Cardiac muscle cell (in vitro differentiated cells and primary cell): ENCODE data around the gene SERTAD1. TPM values are rescaled to one million over a fixed set of nuclear protein-coding genes. Genes with fewer than 3 reads are reported as not detected.

Source experiments
- DNase-seq, 2 donors: peaks; one replicate each; pipeline versions ENCODE4 v3.0.0 to v3.0.0-alpha.2; 2010 to 2017; ENCODE audit warnings: low read depth in 1 of 2, low spot score in 1 of 2
- H3K27ac ChIP-seq: fragments of 200-600 bp; sonication (generic); 2 replicates; pipeline ENCODE4 v1.5.1; 2016
- H3K27me3 ChIP-seq: fragments of 200-600 bp; sonication (generic); 2 replicates; pipeline ENCODE4 v1.6.0; 2016; ENCODE audit warnings: control low read depth
- H3K36me3 ChIP-seq: fragments of 200-600 bp; sonication (generic); 2 replicates; pipeline ENCODE4 v1.5.1; 2016; ENCODE audit warnings: control low read depth
- H3K4me1 ChIP-seq: fragments of 200-600 bp; sonication (generic); 2 replicates; pipeline ENCODE4 v1.8.1; 2017; ENCODE audit warnings: low read depth, mild to moderate bottlenecking, mixed run types
- H3K4me3 ChIP-seq: fragments of 200-600 bp; sonication (generic); 2 replicates; pipeline ENCODE4 v1.5.1; 2016; ENCODE audit warnings: mild to moderate bottlenecking
- H3K9me3 ChIP-seq: fragments of 200-600 bp; sonication (generic); 2 replicates; pipeline ENCODE4 v1.5.1; 2017; ENCODE audit warnings: low read depth, mild to moderate bottlenecking, control low read depth
- polyA plus RNA-seq: library from polyadenylated mRNA; unstranded; fragments of >200 nt; fragmentation: Nextera tagmentation; extraction: Ambion mirVana; gene quantifications from 2 replicates; pipeline ENCODE4 v1.2.1, GENCODE V29; 2016
- total RNA-seq: library from RNA; depleted of rRNA; stranded (reverse); fragments of >200 nt; gene quantifications from 2 replicates; pipeline ENCODE4 v1.2.3, GENCODE V29; 2016
- TF ChIP-seq, protein P1 (sequence below): IDR thresholded peaks from 2 replicates; pipeline ENCODE4 v1.5.1; 2012; ENCODE audit warnings: low read depth, mild to moderate bottlenecking, low read length

Gene SERTAD1
- total and polyA plus RNA-seq, 2 experiments from 2014 or later, result 18.8 to 19.5 TPM

GRCh38 chr19:40424637-40425449, 949 bp downstream of the SERTAD1 start:
- Histone ChIP-seq H3K27ac (peak overlapping the region; percentile 98), H3K4me3 (peak overlapping the region; percentile 81), H3K4me1 (peaks cover 18% of the 10 kb centered on the region), H3K27me3 (no peaks in the 10 kb centered on the region), H3K9me3 (no peaks in the 10 kb centered on the region), H3K36me3 (no peaks in the 10 kb centered on the region)
- TF ChIP-seq, protein P1, sequence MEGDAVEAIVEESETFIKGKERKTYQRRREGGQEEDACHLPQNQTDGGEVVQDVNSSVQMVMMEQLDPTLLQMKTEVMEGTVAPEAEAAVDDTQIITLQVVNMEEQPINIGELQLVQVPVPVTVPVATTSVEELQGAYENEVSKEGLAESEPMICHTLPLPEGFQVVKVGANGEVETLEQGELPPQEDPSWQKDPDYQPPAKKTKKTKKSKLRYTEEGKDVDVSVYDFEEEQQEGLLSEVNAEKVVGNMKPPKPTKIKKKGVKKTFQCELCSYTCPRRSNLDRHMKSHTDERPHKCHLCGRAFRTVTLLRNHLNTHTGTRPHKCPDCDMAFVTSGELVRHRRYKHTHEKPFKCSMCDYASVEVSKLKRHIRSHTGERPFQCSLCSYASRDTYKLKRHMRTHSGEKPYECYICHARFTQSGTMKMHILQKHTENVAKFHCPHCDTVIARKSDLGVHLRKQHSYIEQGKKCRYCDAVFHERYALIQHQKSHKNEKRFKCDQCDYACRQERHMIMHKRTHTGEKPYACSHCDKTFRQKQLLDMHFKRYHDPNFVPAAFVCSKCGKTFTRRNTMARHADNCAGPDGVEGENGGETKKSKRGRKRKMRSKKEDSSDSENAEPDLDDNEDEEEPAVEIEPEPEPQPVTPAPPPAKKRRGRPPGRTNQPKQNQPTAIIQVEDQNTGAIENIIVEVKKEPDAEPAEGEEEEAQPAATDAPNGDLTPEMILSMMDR, result no peak
- DNase-seq, result peak; percentile 40 to 51

DNA sequence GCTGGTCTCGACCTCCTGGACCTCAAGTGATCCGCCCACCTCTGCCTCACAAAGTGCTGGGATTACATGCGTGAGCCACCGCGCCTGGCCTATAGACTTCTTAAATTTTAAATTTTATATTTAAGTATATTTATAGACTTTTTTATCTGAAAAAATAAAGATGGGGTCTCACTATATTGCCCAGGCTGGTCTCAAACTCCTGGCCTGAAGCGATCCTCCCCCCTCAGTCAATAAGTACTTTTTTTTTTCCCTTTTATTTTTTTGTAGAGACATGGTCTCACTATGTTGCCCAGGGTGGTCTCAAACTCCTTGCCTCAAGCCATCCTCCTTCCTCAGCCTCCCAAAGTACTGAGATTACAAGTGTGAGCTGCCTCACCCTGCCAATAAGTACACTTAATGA, 1.9 kb downstream of the SERTAD1 start:
- Histone ChIP-seq H3K27ac (no peak overlapping the region), H3K4me3 (peak overlapping the region; percentile 81)

DNA sequence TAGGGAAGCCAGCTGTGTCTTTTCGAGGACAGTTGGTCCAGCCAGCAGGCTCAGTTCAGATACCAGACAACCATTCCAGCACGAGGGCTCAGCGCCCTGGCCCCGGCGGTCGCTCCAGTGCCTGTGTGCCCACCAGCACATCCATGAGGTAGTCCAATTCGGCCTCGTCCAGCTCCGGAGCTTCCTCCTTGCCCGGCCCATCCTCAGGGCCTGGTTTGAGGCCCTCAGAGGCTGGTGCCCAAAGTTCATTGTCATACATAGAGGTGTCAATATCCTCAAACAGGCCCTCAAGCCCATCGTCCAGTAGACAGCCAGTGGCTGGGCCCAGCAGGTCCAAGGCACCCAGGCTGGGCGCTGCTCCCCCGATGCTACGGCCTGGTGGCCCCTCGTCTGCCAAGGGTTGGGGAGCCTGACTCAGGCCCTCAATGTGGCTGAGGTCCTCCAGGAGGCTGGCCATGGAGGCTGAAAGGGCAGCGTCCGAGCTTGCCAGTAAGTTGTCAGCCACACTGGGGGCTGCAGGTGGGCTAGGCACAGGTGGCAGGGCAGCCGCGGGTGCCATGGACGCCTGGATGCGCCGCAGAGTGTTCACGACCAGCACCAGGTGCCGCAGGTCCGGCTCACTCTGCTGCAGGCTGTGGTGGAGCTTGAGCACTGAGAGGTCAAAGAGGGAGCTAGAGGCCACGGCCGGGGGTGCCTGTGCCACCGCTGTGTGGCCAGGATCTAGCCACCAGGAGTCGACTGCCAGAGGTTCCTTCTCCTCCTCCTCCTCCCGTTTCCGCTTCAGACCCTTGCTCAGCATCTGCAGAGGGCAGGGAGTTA, 2.8 kb downstream of the SERTAD1 start:
- Histone ChIP-seq H3K4me1 (peaks cover 18% of the 10 kb centered on the region), H3K27me3 (no peaks in the 10 kb centered on the region), H3K36me3 (no peaks in the 10 kb centered on the region), H3K4me3 (no peak overlapping the region), H3K9me3 (no peaks in the 10 kb centered on the region), H3K27ac (peak overlapping the region; percentile 96)
- TF ChIP-seq, protein P1, result no peak
- no peak for DNase-seq

More for the DNA sequence above, 1.9 kb downstream of the SERTAD1 start:
- no peaks in the 10 kb centered on the region for H3K36me3 ChIP-seq
- DNase-seq, result no peak
- TF ChIP-seq, protein P1, result no peak
- H3K9me3 ChIP-seq, result no peaks in the 10 kb centered on the region
- H3K4me1 ChIP-seq, result peaks cover 18% of the 10 kb centered on the region
- H3K27me3 ChIP-seq, result no peaks in the 10 kb centered on the region

DNA sequence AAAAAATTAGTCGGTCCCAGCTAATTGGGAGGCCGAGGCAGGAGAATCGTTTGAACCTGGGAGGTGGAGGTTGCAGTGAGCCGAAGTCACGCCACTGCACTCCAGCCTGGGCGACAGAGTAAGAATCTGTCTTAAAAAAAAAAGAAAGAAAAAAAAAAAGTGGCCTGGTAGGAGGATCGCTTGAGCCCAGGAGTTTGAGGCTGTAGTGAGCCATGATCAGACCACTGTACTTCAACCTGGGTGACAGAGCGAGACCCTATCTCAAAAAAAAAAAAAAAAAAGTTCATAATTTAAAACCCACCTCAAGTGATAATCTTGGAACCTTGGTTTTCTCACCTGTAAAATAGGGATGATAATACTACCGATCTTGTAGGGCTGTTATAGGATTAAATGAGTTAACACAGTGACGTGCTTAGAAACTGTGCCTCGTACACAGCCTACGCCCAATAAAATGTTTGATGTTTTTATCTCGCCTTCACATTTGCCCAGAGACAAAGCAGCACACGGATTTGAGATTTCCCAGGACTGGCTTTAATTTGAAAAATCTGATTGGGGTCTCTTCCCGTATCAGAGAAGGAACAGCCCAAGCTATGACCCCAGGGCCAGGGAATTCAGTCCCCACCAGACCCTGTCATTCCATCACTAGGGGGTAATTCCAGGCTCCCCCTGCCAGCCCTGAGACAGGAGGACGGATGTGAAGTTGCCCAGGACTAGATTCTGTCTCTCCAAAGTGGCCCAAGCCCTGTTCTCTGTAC, 3.6 kb downstream of the SERTAD1 start:
- no peak overlapping the region for H3K4me3 ChIP-seq
- peaks cover 20% of the 10 kb centered on the region for H3K4me1 ChIP-seq
- H3K27ac ChIP-seq, result peak overlapping the region; percentile 96
- H3K9me3 ChIP-seq, result no peaks in the 10 kb centered on the region
- TF ChIP-seq, protein P1, result no peak
- no peak for DNase-seq
- no peaks in the 10 kb centered on the region for H3K27me3 ChIP-seq
- no peaks in the 10 kb centered on the region for H3K36me3 ChIP-seq
